GM18870 (cell line): ENCODE data around the gene ITCH.
A peak's percentile ranks its signal among the peaks of the same experiment; 100 is the strongest.
"Not testable (repeated sequence)": the region's sequence is repeated elsewhere in the genome, so short reads cannot be mapped to it uniquely, and the experiment has no call there.

Source experiments
- ATAC-seq: cut with Tn5 transposase; IDR thresholded peaks from one replicate; pipeline ENCODE4 v1.9.1; 2021; ENCODE audit warnings: moderate library complexity; ENCODE audit not compliant: unreplicated experiment

ITCH gene

GRCh38 chr20:34363062-34363464 lies at the start of gene ITCH:
Gene ITCH (plus strand): TSS chr20:34363273. CDS start chr20:34393812, 30,539 bp downstream.
- ATAC-seq: peak; percentile 86

GRCh38 chr20:34315236-34315635 lies 47.8 kb upstream of the ITCH start:
- no peak for ATAC-seq

GRCh38 chr20:34316196-34316814 lies 46.8 kb upstream of the ITCH start:
- no peak for ATAC-seq

GRCh38 chr20:34318609-34319443 lies 44.2 kb upstream of the ITCH start:
- no peak for ATAC-seq

GRCh38 chr20:34320861-34321260 lies 42.2 kb upstream of the ITCH start:
- ATAC-seq: no peak

GRCh38 chr20:34322267-34323105 lies 40.6 kb upstream of the ITCH start:
- no peak for ATAC-seq

- no peak for ATAC-seq
Observed at GRCh38 chr20:34324541-34324940, 38.5 kb upstream of the ITCH start.

- not testable (repeated sequence) for ATAC-seq
Observed at GRCh38 chr20:34328207-34328606, 34.9 kb upstream of the ITCH start.

GRCh38 chr20:34328928-34329677 lies 34.0 kb upstream of the ITCH start:
- no peak for ATAC-seq

GRCh38 chr20:34330861-34331544 lies 32.1 kb upstream of the ITCH start:
- ATAC-seq: not testable (repeated sequence)

GRCh38 chr20:34331838-34332237 lies 31.2 kb upstream of the ITCH start:
- no peak for ATAC-seq

- ATAC-seq: no peak
Observed at GRCh38 chr20:34332262-34332920, 30.7 kb upstream of the ITCH start.

GRCh38 chr20:34333786-34334185 lies 29.3 kb upstream of the ITCH start:
- no peak for ATAC-seq

GRCh38 chr20:34334654-34335407 lies 28.2 kb upstream of the ITCH start:
- no peak for ATAC-seq

GRCh38 chr20:34337544-34337943 lies 25.5 kb upstream of the ITCH start:
- no peak for ATAC-seq

- ATAC-seq: no peak
Observed at GRCh38 chr20:34337982-34338726, 24.9 kb upstream of the ITCH start.

- not testable (repeated sequence) for ATAC-seq
Observed at GRCh38 chr20:34340726-34341125, 22.3 kb upstream of the ITCH start.

GRCh38 chr20:34341199-34341598 lies 21.9 kb upstream of the ITCH start:
- ATAC-seq: not testable (repeated sequence)
